A549 treated with ZK216348 at 1 μM for 4 hours (cell line): ENCODE results near the gene ADISSP. TPM values are rescaled to one million over a fixed set of nuclear protein-coding genes. Genes with fewer than 3 reads are reported as not detected.

Experiments
- total RNA-seq: library from RNA; stranded (reverse); fragments of 200-300 nt; extraction: Qiagen RNA extraction; gene quantifications from 5 replicates; pipeline ENCODE4 v1.2.3, GENCODE V29; 2022; ENCODE audit warnings: low read depth

ADISSP gene
- total RNA-seq = 83.9 to 169 TPM (median 156 TPM) in 5 replicates

DNA sequence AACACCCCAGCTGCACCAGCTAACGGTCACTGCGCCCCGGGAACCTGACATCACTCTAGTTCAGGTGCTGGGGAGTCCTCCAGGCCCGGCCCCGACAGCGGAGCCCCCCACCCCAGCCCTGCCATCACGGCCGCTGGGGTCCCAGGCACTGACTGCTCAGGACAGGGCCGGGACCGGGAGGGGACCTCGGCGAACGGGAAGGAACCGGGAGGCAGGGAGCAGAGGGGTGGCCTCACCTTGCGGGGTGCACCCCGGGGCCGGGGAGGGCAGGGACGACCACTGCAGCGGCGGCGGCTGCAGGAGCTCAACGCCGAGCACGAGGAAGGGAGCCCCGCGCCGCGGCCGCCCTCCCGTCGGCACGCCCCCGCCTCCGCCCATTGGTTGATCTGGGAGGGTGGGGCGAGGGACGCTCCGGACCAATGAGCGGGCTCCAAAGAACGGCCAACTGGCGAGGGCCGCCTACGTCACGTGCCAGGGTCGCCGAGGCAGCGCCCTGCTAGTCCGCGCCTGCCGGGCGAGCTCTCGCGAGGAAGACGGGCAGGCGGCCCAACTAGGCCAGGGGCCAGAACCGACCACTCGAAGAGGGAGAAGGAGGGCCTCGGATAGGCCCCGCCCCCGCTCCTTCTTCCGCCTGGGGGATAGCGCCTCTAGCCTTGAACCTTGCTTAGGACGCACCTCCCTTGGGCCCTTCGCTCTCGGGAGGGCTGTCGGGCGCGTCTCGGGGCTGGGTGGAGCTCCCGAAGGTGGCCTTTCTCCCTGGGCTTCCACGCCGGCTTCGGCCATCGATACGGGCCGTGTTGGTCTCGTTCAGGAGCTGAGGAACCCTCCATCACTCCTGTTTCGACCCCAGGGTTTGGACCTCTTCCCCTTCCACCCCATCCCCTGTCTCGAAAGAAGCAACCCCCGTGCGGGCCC lies at the start of gene ADISSP:
Gene ADISSP (minus strand): TSS at position 327 of the 915 bp plus-strand sequence. CDS start 7,653 bp downstream, outside the sequence.

DNA sequence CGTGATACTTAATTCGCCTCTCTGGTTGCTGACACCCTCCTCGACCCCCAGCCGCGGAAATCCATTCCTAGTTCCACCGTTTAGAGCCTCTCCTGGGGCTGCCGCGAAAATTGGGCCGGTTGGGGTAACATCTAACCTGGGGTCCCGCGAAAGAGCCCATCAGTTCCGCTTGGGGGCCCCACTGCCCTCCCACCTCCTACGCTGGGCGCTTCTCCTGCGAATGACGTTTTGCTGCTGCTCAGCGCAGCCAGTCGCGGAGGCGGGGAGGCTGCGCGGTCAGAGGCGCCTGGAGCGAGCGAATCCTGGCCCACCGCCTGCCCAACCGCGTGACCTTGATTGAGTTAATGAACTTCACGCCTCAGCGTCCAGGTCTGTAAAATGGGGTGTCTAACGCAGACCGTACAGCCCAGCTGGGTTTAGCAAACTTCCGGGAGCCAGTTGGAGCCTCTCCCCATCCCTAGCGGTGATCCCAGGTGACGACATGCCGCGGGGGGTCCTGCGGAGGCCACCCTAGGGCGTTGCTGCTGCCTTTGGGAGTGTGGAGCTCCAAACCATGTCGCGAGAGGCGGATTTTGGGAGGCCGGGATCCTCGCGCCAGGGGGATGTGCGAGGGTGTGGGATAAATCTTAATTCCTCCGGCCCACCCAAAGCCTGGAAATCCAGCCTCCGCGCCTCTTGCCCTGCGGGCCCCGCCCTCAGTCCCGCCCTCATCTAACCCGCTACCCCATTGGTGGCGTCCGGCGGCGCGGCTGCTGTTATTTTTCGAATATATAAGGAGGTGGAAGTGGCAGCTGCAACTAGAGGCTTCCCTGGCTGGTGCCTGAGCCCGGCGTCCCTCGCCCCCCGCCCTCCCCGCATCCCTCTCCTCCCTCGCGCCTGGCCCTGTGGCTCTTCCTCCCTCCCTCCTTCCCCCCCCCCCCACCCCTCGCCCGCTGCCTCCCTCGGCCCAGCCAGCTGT lies 28.2 kb upstream of the ADISSP start, which contains the start of gene CDC25B:
Gene CDC25B (plus strand): TSS at position 800 of the 958 bp plus-strand sequence. CDS start 222 bp downstream, outside the sequence.

DNA sequence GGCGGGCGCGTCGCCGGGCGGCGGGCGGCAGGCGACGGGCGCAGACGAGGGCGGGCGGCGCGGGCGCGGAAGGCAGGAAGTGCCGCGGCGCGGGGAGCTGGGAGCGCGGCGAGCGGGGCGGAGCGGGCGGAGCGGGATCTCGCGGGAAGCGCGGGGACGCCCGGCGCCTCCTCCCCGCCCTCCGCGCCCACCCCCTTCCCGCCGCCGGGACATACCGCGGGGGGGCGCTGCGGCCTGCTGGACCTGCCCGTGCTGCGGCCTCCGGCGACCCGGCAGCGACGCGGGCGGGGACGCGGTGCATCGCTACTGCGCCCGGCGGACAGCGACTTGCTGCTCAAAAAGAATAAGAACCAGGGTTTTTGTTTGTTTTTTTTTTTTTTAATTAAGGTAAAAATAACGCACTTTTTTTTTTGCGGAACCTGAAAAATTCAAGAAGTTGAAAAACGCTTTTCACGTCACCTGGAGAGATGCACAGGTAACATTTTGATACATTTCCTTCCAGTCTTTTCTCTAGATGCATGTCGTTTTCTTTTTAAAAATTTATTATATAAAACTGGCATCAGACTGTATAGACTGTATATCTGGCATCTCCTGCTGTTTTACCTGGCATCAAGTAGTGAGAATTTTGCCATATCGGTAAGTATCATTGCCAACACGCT lies 19.2 kb upstream of the ADISSP start, which contains the start of gene CENPB:
Gene CENPB (minus strand): TSS at position 76 of the 659 bp plus-strand sequence. CDS start 257 bp downstream, outside the sequence.

DNA sequence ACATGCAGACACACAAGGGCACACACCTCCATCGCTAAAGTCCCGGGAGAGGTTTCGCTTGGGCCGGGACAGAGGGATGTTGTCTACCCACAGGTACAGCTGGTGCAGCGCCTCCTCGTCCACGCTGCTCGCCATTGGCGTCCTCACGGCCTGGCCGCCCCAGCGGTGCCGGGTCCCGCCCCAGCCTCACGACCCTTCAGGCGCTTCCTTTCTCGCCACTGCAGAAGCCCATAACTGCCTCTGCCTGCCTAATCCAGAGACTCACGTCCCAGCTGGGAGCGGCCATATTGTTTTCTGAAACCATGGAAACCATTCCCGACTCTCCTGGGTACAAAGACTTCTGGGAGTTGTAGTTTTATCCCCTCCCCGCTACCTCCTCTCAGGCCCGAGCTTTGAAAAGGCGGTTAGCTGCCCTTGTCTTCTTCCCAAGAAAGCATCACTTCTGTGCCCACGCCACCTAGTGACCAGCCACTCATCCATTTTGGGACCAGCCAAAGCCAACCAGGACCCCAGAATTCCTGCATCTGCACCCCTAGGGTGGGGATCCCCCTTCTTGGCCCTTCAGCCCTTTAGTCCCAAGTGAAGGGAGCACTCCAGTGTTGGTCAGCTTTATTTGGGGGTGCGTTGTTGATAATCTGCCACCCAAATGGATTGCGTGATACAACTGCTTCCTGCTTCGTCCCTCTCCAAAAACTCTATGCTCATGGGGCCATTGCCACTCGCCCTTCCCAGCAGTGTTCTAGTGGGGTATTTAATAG lies 13.8 kb upstream of the ADISSP start, which contains the start of gene SPEF1:
Gene SPEF1 (minus strand): TSS at position 296 of the 758 bp plus-strand sequence. CDS start 161 bp downstream, at position 135.

DNA sequence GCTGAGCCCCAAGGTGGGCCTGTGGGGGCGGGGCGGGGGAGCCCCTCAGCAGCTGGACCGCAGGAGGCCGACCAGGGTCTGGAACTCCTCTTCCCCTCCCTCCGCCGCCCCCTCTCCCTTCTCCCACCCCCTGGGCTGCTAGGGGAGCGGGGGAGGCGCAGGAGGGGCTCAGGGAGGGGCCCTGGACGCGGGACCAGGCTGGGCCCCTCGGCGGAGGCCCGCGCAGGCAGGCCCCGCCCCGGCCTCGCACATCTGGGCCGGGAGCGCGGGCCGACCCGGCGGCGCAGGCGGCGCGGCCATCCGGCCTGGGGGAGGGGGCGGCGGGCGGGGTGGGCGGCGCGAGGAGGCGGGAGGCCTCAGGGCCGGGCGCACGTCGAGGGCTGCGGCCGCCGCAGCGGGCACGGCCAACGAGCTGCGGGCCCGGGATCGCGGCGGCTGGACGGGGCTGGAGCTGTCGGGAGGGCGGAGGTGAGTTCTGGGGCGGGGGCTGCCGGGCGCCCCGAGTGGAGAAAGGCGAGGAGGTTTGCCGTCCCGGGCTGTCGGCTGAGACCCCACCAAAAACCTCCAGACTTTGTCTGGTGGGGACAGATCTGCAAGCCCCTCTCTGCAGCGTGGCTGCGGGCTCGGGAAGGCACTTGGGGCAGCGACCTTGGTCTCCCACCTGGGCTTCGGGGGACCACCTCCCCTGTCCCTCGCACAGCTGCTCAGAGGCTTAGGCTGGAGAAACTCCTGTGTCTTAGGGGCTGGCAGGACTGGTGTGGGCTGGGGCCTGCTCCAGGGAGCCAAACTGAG lies 35.0 kb downstream of the ADISSP start, which contains the start of gene HSPA12B:
Gene HSPA12B (plus strand): TSS at position 359 of the 792 bp plus-strand sequence. CDS start 5,990 bp downstream, outside the sequence.

DNA sequence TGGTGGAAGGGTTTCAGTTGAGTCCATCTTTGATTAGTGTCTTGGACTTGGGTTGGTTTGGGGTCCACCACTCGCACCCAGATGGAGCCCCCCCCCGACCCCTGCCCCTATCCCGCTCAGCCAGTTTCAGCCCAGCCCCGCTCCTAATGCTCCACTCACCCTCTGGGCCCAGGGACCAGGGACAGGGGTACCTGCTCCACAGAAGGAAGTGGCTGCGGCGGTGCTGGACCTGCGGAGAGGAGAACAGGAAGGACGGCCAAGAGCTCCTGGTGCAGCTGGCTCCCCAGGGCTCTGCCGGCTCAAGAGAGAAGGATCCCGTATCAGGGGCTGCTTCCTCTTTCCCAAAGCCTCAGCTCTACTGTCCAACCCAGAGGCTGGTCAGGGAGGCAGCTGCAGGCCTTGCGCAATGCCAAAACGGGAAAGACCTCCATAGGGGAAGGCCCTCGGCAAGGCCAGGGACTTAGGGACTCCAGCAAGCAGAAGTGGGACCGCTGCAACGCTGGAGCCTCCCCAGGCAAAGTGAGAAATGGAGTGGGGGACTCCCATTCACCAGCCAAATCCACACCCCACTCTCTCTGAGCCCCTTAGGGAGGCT lies 55.2 kb downstream of the ADISSP start, which contains the start of gene SIGLEC1:
Gene SIGLEC1 (minus strand): TSS at position 322 of the 595 bp plus-strand sequence. CDS start 5,472 bp downstream, outside the sequence.

Other genes starting within 250 kb of the ADISSP start
- not detected in 5 replicates for gene GFRA4, start 104.4 kb downstream of the ADISSP start, total RNA-seq
- 0.05 to 0.08 TPM in 2 of 5 replicates, not detected in the others for gene ADAM33, start 85.7 kb downstream of the ADISSP start, total RNA-seq
- gene SIGLEC1, start 55.2 kb downstream of the ADISSP start, total RNA-seq = not detected in 5 replicates
- gene HSPA12B, start 35.1 kb downstream of the ADISSP start, total RNA-seq = 0.35 to 0.65 TPM (median 0.45 TPM) in 5 replicates
- gene SPEF1, start 13.7 kb upstream of the ADISSP start, total RNA-seq = 1.0 to 2.4 TPM (median 1.8 TPM) in 5 replicates
- 73.4 to 134 TPM (median 126 TPM) in 5 replicates for gene CENPB, start 19.0 kb upstream of the ADISSP start, total RNA-seq
- 153 to 240 TPM (median 231 TPM) in 5 replicates for gene CDC25B, start 28.6 kb upstream of the ADISSP start, total RNA-seq
- 13.5 to 20.8 TPM (median 17.2 TPM) in 5 replicates for gene AP5S1, start 52.8 kb upstream of the ADISSP start, total RNA-seq
- gene MAVS, start 79.1 kb upstream of the ADISSP start, total RNA-seq = 17.0 to 27.0 TPM (median 23.7 TPM) in 5 replicates
- gene PANK2, start 121.6 kb upstream of the ADISSP start, total RNA-seq = 51.8 to 61.7 TPM (median 56.6 TPM) in 5 replicates
- 9.9 to 16.4 TPM (median 13.6 TPM) in 5 replicates for gene RNF24, start 247.8 kb upstream of the ADISSP start, total RNA-seq